NCI-H2227 treated with DMSO at 0.1 percent for 48 hours (cell line): ENCODE data around the gene FGFR4.

Experiments used
- DNase-seq: peaks from one replicate; lab custom pipeline; 2025; lab: John Stamatoyannopoulos, UW

FGFR4 gene

GRCh38 chr5:177085985-177086653 is 596 bp upstream of the FGFR4 start:
- no peak for DNase-seq

DNA sequence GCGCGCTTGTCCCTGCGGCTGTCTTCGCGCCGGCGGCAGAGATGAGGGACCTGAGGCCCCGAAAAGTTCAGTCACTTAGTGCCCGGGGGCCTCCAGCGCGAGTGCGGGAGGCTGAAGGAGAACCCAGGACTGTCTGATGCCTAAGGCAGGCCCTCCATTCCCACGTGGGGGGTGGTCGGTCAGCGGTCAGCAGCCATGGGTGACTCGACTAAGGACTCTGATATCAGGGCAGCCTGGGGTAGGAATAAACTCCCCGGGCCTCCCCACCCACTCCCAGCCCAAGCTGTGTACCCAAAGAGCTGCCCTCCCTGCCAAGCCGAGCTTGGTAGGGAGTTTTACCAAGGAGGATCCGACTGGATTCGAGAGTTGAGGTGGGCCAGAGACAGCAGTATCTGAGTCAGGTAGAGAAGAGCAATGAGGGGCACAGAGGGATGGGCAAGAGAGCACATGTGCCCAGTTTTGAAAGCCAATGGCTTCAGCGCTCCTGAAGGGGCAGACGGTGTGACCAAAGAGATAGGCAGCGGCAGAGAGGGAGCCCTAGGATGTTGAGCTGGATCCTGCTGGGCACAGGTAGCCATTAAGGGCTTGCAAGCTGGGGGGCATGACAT is 787 bp downstream of the FGFR4 start:
- no peak for DNase-seq

DNA sequence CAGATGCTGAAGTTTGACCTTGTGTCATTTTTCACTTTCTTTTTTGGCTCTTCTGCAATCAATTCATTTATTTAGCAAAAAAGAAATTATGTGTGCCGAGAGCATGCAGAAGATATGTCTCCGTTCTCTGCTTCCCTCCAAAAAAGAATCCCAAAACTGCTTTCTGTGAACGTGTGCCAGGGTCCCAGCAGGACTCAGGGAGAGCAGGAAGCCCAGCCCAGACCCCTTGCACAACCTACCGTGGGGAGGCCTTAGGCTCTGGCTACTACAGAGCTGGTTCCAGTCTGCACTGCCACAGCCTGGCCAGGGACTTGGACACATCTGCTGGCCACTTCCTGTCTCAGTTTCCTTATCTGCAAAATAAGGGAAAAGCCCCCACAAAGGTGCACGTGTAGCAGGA is 2.4 kb downstream of the FGFR4 start:
- DNase-seq: no peak

- no peak for DNase-seq
These were observed 3.3 kb downstream of the FGFR4 start for GRCh38 chr5:177089825-177090641.

GRCh38 chr5:177090813-177091212 is 4.1 kb downstream of the FGFR4 start:
- no peak for DNase-seq

DNA sequence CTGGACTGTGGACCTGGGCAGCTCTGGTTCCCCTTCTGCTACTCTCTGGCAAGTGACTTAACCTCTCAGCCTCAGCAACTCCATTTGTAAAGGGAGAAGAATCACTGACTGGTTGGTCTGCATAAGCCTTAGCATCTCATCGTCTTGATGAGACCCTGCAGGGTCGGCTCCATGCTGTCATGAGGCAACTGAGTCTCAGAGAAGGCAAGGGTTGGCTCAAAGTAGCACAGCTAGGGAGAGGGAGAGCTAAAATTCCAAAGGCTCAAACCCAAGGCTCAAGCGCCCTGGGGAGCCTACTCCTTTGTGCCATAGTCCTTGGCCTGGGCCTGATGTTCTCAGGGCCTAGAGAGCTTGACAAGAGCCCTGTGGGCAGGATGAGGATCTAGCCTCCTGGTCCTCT is 4.5 kb downstream of the FGFR4 start:
- DNase-seq: no peak

DNA sequence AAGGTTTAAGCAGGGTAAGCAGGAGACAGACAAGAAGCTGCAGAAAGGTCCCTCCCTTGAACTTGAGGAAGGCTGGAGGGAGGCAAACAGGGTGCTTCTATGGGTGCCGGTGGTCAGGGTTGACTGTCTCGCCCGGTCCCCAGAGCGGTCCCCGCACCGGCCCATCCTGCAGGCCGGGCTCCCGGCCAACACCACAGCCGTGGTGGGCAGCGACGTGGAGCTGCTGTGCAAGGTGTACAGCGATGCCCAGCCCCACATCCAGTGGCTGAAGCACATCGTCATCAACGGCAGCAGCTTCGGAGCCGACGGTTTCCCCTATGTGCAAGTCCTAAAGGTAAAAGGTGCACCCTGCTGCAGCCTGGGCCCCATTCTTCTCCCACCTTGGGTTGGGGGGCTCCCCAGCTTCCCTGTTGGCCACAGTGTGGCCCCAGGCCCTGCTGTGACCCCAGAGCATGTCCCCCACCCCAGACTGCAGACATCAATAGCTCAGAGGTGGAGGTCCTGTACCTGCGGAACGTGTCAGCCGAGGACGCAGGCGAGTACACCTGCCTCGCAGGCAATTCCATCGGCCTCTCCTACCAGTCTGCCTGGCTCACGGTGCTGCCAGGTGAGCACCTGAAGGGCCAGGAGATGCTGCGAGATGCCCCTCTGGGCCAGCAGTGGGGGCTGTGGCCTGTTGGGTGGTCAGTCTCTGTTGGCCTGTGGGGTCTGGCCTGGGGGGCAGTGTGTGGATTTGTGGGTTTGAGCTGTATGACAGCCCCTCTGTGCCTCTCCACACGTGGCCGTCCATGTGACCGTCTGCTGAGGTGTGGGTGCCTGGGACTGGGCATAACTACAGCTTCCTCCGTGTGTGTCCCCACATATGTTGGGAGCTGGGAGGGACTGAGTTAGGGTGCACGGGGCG is 5.7 kb downstream of the FGFR4 start:
- no peak for DNase-seq

DNA sequence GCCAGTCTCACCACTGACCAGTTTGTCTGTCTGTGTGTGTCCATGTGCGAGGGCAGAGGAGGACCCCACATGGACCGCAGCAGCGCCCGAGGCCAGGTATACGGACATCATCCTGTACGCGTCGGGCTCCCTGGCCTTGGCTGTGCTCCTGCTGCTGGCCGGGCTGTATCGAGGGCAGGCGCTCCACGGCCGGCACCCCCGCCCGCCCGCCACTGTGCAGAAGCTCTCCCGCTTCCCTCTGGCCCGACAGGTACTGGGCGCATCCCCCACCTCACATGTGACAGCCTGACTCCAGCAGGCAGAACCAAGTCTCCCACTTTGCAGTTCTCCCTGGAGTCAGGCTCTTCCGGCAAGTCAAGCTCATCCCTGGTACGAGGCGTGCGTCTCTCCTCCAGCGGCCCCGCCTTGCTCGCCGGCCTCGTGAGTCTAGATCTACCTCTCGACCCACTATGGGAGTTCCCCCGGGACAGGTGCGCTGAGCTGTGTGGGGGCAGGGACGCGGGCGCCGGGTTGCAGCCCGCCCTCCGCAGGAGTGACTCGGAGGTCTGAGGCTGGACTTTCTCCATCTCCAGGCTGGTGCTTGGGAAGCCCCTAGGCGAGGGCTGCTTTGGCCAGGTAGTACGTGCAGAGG is 6.5 kb downstream of the FGFR4 start:
- no peak for DNase-seq

GRCh38 chr5:177093803-177094202 is 7.1 kb downstream of the FGFR4 start:
- DNase-seq: no peak

- DNase-seq: no peak
These were observed 7.7 kb downstream of the FGFR4 start for GRCh38 chr5:177094224-177095087.

DNA sequence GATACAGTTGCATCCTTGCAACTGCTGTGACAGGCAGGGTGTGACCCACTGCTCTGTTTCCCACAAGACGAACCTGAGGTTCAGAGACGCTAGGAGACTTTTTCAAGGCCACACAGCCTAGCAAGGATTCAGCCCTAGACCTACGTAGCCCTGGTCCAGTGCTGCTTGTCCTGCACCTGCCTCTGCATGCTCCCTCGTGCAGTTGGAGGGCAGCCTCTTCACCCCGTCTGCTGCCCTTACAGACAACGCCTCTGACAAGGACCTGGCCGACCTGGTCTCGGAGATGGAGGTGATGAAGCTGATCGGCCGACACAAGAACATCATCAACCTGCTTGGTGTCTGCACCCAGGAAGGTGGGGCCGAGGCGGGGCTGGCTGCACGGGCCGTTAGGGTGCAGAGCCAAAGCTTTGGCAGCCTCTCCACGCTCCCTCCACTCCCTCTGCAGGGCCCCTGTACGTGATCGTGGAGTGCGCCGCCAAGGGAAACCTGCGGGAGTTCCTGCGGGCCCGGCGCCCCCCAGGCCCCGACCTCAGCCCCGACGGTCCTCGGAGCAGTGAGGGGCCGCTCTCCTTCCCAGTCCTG is 8.5 kb downstream of the FGFR4 start:
- DNase-seq: no peak

GRCh38 chr5:177096162-177097015 is 9.7 kb downstream of the FGFR4 start:
- DNase-seq: no peak

DNA sequence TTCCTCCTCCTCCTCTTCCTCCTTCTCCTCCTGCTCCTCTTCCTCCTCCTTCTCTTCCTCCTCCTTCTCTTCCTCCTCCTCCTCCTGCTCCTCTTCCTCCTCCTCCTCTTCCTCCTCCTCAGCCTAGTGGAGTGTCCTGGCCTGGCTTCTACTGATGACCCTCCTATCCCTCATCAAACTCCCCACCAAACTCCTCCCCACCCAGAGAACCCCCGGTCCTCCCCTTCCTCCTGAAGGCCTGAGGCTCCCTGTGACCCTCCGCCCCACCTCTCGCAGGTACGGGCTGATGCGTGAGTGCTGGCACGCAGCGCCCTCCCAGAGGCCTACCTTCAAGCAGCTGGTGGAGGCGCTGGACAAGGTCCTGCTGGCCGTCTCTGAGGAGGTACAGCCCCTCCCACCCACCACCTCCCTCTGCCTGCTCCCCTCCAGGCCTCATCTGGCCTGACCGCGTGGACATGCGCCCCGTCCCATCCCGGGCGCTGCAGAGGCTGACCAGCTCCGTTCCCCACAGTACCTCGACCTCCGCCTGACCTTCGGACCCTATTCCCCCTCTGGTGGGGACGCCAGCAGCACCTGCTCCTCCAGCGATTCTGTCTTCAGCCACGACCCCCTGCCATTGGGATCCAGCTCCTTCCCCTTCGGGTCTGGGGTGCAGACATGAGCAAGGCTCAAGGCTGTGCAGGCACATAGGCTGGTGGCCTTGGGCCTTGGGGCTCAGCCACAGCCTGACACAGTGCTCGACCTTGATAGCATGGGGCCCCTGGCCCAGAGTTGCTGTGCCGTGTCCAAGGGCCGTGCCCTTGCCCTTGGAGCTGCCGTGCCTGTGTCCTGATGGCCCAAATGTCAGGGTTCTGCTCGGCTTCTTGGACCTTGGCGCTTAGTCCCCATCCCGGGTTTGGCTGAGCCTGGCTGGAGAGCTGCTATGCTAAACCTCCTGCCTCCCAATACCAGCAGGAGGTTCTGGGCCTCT is 10.6 kb downstream of the FGFR4 start:
- DNase-seq: no peak

- DNase-seq: no peak
These were observed 11.4 kb downstream of the FGFR4 start for GRCh38 chr5:177098120-177098469.

DNA sequence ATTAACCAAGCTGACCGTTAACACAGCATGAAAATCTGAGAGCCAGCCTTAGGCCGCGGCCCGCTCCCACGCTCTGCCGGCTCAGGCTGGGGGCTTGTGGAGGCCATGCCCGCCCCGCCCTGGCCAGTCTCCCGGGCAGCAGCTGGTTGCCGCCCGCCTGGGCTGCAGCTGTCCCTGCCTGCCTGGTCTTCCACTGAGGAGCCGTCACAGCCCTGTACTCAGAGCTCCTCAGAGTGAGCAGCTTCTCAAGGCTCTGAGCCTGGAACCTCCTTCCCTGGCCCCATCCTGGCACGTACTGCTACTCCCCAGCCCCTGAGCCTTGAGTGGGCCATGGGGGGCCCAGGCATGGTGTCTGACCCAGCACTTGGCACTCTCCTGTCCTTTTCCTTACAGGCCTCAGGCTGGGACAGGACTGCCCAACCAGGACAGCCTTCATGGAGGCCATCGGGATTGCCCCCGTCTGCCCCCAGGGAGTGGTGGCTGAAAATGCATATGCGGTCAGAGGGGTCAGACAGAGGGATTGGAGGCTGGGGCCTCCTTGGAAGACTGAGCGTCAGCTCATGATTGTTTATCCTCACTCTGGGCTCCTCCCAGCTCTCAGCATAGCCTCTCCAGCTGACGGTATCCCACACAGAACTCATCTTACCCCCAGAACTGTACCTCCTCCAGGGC is 11.9 kb downstream of the FGFR4 start:
- DNase-seq: no peak

DNA sequence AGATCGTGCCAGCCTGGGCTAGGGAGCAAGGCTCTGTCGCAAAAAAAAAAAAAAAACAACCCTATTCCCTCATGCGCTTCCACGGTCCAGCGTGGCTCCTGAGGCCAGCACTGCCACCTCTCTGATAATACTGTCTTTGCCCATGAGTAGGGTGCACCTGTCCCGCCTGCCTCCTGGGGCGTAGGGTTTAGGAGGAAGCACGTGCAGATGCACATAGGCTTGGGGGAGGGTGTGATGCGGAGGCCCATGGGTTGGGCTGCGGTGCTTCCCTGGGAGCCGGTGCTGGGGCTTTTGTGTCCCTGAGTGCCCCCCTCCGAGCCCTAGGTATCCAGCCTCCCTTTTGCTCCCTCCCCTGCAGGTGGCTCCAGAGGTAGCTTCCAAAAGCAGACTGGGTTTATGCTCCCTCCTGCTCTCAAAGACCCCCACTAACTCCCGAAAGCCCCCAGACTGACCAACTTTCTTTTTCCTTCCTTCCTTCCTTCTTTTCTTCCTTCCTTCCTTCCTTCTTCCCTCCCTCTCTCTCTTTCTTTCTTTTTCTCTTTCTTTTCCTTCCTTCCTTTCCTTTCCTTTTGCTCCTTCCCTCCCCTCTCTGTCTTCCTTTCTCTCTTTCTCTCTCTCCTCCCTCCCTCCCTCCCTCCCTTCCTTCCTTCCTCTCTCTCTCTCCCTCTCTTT is 12.8 kb downstream of the FGFR4 start:
- DNase-seq: no peak

- no peak for DNase-seq
These were observed 14.0 kb downstream of the FGFR4 start for GRCh38 chr5:177100714-177101121.
